B cell (primary cell): Measurements from ENCODE around the gene SLC43A1. TPM values are rescaled to one million over a fixed set of nuclear protein-coding genes. Genes with fewer than 3 reads are reported as not detected.

Source experiments
- ATAC-seq: fragments of 200-7000 bp; cut with Tn5 transposase; one replicate; pipeline ENCODE4 v1.10.0; 2021; ENCODE audit warnings: low read depth, mild to moderate bottlenecking, moderate number of reproducible peaks, moderate library complexity
- CTCF ChIA-PET: fragments of 350-600 bp; sonication (Branson Sonifier 250); formaldehyde crosslinking; loops from one replicate; lab custom pipeline; 2021; ENCODE audit warnings: antibody characterized with exemption, inconsistent platforms; lab: Charles Lee
- POLR2A ChIA-PET: fragments of 350-600 bp; sonication (Branson Sonifier 250); formaldehyde crosslinking; loops from one replicate; lab custom pipeline; 2021; ENCODE audit warnings: antibody characterized with exemption; lab: Charles Lee
- DNase-seq: peaks from one replicate; pipeline ENCODE4 v3.0.0; 2013
- H2AFZ ChIP-seq: 2 replicates; pipeline ENCODE4 v1.6.1; 2012; ENCODE audit warnings: mild to moderate bottlenecking, low read depth, low read length; ENCODE audit not compliant: insufficient read depth, poor library complexity, severe bottlenecking
- H3K27ac ChIP-seq, 2 donors: 1 replicate in 1 of 2; 2 replicates in 1 of 2; pipeline ENCODE4 v1.5.1; 2012 to 2013; ENCODE audit warnings: low read length in 2 of 2, mild to moderate bottlenecking in 2 of 2, moderate library complexity in 1 of 2
- H3K27me3 ChIP-seq, 4 experiments: fragments of 200-600 bp in 1 of 4; sonication (generic) in 1 of 4; replicated peaks in 1 of 4; 1 replicate in 2 of 4; 2 replicates in 2 of 4; pipeline versions ENCODE4 v1.6.1 to v1.7.0; 2013 to 2016; ENCODE audit warnings: low read length in 3 of 4, mild to moderate bottlenecking in 2 of 4, mixed read lengths in 1 of 4, moderate library complexity in 1 of 4; ENCODE audit not compliant: insufficient read depth in 4 of 4, control insufficient read depth in 3 of 4; ENCODE audit errors: control extremely low read depth in 1 of 4
- H3K36me3 ChIP-seq, 2 experiments: replicated peaks in 1 of 2; 1 replicate in 1 of 2; 2 replicates in 1 of 2; pipeline versions ENCODE4 v1.6.1 to v1.7.1; 2013; ENCODE audit warnings: low read length in 1 of 2; ENCODE audit not compliant: insufficient read depth in 2 of 2, control insufficient read depth in 1 of 2; ENCODE audit errors: control extremely low read depth in 1 of 2, extremely low read depth in 1 of 2
- H3K4me1 ChIP-seq, 2 donors: fragments of 200-600 bp in 1 of 2; sonication (generic) in 1 of 2; 1 replicate in 1 of 2; 2 replicates in 1 of 2; pipeline versions ENCODE4 v1.5.1 to v1.6.1; 2013 to 2017; ENCODE audit warnings: low read length in 2 of 2; ENCODE audit not compliant: control insufficient read depth in 2 of 2, insufficient read depth in 2 of 2
- H3K4me2 ChIP-seq: replicated peaks from 2 replicates; pipeline ENCODE3; 2012; ENCODE audit warnings: mild to moderate bottlenecking, low read depth, low read length; ENCODE audit not compliant: poor library complexity, severe bottlenecking
- H3K4me3 ChIP-seq, 5 experiments: fragments of 200-600 bp in 1 of 5; sonication (generic) in 1 of 5; 1 replicate in 3 of 5; 2 replicates in 2 of 5; pipeline versions ENCODE4 v1.5.1 to v1.7.0; 2011 to 2016; ENCODE audit warnings: low read length in 4 of 5, mild to moderate bottlenecking in 4 of 5, low read depth in 2 of 5, control low read depth in 1 of 5, moderate library complexity in 1 of 5; ENCODE audit not compliant: insufficient read depth in 1 of 5; ENCODE audit errors: control extremely low read depth in 1 of 5, extremely low read depth in 1 of 5
- H3K79me2 ChIP-seq: fragments of 200-600 bp; sonication (generic); one replicate; pipeline ENCODE4 v1.6.0; 2016; ENCODE audit warnings: low read length; ENCODE audit not compliant: control insufficient read depth, insufficient read depth
- H3K9ac ChIP-seq: fragments of 200-600 bp; sonication (generic); 2 replicates; pipeline ENCODE4 v1.6.1; 2017; ENCODE audit warnings: mild to moderate bottlenecking, low read length, moderate library complexity
- H3K9me3 ChIP-seq, 3 donors: one replicate each; pipeline versions ENCODE4 v1.6.1 to v1.7.1; 2013; ENCODE audit warnings: low read length in 2 of 3; ENCODE audit not compliant: control insufficient read depth in 2 of 3, insufficient read depth in 1 of 3; ENCODE audit errors: control extremely low read depth in 1 of 3
- H4K20me1 ChIP-seq: 2 replicates; pipeline ENCODE4 v1.6.0; 2012; ENCODE audit warnings: mild to moderate bottlenecking, low read length; ENCODE audit not compliant: insufficient read depth, control insufficient read depth, poor library complexity, severe bottlenecking
- H3K27ac Mint-ChIP-seq: one replicate; pipeline ENCODE4 v1.8.0; 2021; ENCODE audit warnings: mixed read lengths
- H3K27me3 Mint-ChIP-seq: one replicate; pipeline ENCODE4 v1.8.0; 2021; ENCODE audit warnings: mixed read lengths
- H3K4me1 Mint-ChIP-seq: one replicate; pipeline ENCODE4 v1.8.0; 2021; ENCODE audit warnings: mixed read lengths
- H3K4me3 Mint-ChIP-seq: one replicate; pipeline ENCODE4 v1.8.0; 2021; ENCODE audit warnings: mixed read lengths
- H3K9me3 Mint-ChIP-seq: one replicate; pipeline ENCODE4 v1.8.0; 2022; ENCODE audit warnings: mixed read lengths; ENCODE audit not compliant: insufficient read depth
- CTCF ChIP-seq: fragments of 200-600 bp; IDR thresholded peaks from one replicate; pipeline ENCODE4 v1.8.0; 2022; ENCODE audit warnings: antibody characterized with exemption, mild to moderate bottlenecking
- EZH2 ChIP-seq: IDR thresholded peaks from 2 replicates; pipeline ENCODE4 v1.6.1; 2012; ENCODE audit warnings: borderline replicate concordance, low read depth, mild to moderate bottlenecking, moderate library complexity, low read length; ENCODE audit not compliant: insufficient read depth, poor library complexity, severe bottlenecking
- WGBS: methylation state at CpG from one replicate; pipeline ENCODE4 v1.1.5; 2013; ENCODE audit warnings: missing lambda C conversion rate; ENCODE audit not compliant: insufficient coverage; 5-methylcytosine and 5-hydroxymethylcytosine counted together
- intact Hi-C: fragments of 100-400 bp; cut with micrococcal nuclease; formaldehyde crosslinking; loops from one replicate; pipeline ENCODE4 v1.10.0; 2022
- polyA plus RNA-seq: library from polyadenylated mRNA; depleted of rRNA; stranded (reverse); fragments of >200 nt; gene quantifications from 2 replicates; pipeline ENCODE4 v1.2.3, GENCODE V29; 2012
- total RNA-seq, 2 donors: library from RNA; stranded (reverse); fragments of 120-200 nt in 1 of 2; gene quantifications; 1 replicate in 1 of 2; 2 replicates in 1 of 2; pipeline versions ENCODE4 v1.2.3 to v1.2.4, GENCODE V29; 2013 to 2022

The SLC43A1 gene
- total and polyA plus RNA-seq, 2 donors (not counting 1 experiment from before 2014, with no cell fraction given), result 3.7 to 6.4 TPM

DNA sequence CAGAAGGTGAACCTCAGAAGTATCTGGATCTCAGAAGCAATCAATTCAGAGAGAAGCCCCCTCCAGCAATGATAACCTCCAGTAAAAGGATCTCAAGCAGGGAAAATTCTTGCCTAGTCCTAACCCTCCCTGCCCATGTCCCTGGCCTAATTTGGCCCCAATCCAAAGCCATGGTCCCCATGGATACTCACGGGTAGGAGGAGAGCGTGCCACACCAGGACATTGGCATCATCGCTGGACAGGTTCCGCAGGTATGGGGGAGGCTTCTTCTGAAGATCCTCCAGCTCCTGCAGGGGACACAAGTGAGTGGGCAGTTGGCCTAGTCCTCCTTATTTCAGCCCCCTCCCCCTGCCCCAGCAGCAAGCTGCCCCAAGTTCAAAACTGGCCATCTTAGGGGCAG is 44.6 kb upstream of the SLC43A1 start:
- H3K4me2 ChIP-seq, result no peak overlapping the region
- no peak overlapping the region for H2AFZ ChIP-seq
- DNase-seq (no peak), ATAC-seq (no peak)
- no peak overlapping the region for H3K27ac ChIP-seq
- no peak overlapping the region for H3K9ac ChIP-seq
- no peaks in the 10 kb centered on the region for H3K9me3 ChIP-seq
- peaks cover under 1 to 5% of the 10 kb centered on the region in 2 donors for H3K4me1 ChIP-seq
- H3K4me3 ChIP-seq, result no peak overlapping the region
- Mint-ChIP-seq H3K27ac (no peak overlapping the region), H3K9me3 (no peaks in the 10 kb centered on the region), H3K27me3 (no peaks in the 10 kb centered on the region), H3K4me1 (peaks cover 23% of the 10 kb centered on the region), H3K4me3 (no peak overlapping the region)
- POLR2A ChIA-PET, result no interaction called here
- WGBS, result 100% methylated on average over 2 of the region's 4 CpGs
- intact Hi-C loops, result no loop called here
- H4K20me1 ChIP-seq, result peaks cover 53% of the 10 kb centered on the region
- peaks cover 71% of the 10 kb centered on the region for H3K79me2 ChIP-seq
- no peaks in the 10 kb centered on the region for H3K27me3 ChIP-seq
- peaks cover 2 to 66% of the 10 kb centered on the region in 2 experiments for H3K36me3 ChIP-seq
- CTCF ChIA-PET, result interaction anchor here (0.7 to 3.0 kb wide), 2 partner anchors 8 to 103 kb away, joined by 4 to 12 read pairs; partner anchors contain the start of gene UBE2L6
- TF ChIP-seq CTCF, result no peak
- no peak for TF ChIP-seq EZH2

DNA sequence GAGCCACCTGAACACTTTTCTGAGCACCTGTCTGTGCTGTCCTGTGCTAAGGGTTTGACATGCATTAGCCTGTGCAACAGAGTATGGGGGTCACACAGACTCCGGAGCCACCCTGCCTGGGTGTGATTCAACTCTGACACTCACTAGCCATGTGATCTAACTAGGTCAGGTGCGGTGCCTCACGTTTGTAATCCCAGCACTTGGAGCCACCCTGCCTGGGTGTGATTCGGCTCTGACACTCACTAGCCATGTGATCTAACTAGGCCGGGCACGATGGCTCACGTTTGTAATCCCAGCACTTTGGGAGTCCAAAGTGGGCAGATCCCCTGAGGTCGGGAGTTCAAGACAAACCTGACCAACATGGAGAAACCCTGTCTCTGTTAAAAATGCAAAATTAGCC is 40.5 kb upstream of the SLC43A1 start:
- Histone ChIP-seq H3K79me2 (peaks cover 30% of the 10 kb centered on the region), H3K4me2 (no peak overlapping the region), H2AFZ (no peak overlapping the region), H3K27ac (no peak overlapping the region), H3K4me3 (no peak overlapping the region), H3K4me1 (no peaks in the 10 kb centered on the region), H3K36me3 (peaks cover 2 to 87% of the 10 kb centered on the region in 2 experiments), H4K20me1 (peaks cover 44% of the 10 kb centered on the region), H3K9me3 (no peaks in the 10 kb centered on the region), H3K9ac (no peak overlapping the region), H3K27me3 (no peaks in the 10 kb centered on the region)
- no peak for TF ChIP-seq CTCF
- TF ChIP-seq EZH2, result no peak
- H3K4me1 Mint-ChIP-seq, result peaks cover under 1% of the 10 kb centered on the region
- ChIA-PET POLR2A (no interaction called here), CTCF (interaction anchor here (1.5 kb wide), 1 partner anchor 12 kb away, joined by 5 read pairs; the partner anchor contains the start of gene UBE2L6)
- 93% methylated on average over 7 of the region's 8 CpGs for WGBS
- H3K27me3 Mint-ChIP-seq, result no peaks in the 10 kb centered on the region
- no peak overlapping the region for H3K4me3 Mint-ChIP-seq
- DNase-seq (no peak), ATAC-seq (no peak)
- no peaks in the 10 kb centered on the region for H3K9me3 Mint-ChIP-seq
- intact Hi-C loops, result no loop called here
- H3K27ac Mint-ChIP-seq, result no peak overlapping the region
